Measurements from ENCODE around the gene SEPTIN7. TPM values are rescaled to one million over a fixed set of nuclear protein-coding genes. Genes with fewer than 3 reads are reported as not detected.

The SEPTIN7 gene
- total RNA-seq, 1 donor from 2014 or later: 174 TPM

DNA sequence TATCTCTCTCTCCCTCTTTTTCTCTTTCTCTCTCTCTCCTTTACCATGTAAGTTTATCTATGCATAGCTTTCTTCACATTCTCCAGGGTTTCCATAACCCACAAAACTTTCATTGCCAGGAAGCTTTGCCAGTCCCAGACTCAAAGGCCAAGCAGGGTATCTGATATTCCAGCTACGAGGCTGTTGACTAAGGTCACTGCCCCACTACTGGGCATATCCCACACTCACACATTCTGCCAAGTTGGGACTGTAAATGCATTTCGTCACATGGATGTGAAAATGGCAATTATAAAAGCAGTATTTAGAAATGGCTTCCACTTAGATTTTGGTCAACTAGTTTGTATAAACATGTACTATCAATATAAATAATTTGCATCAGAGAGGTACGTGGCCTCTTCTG is 43.3 kb upstream of the SEPTIN7 start:
- Mint-ChIP-seq H3K27ac (no peak overlapping the region), H3K4me1 (ENCODE audit: low read depth) (peaks cover 51% of the 10 kb centered on the region), H3K9me3 (ENCODE audit: low read depth) (no peaks in the 10 kb centered on the region), H3K27me3 (no peaks in the 10 kb centered on the region), H3K36me3 (ENCODE audit: insufficient read depth) (no peaks in the 10 kb centered on the region), H3K4me3 (ENCODE audit: low read depth) (no peak overlapping the region)
- DNase-seq (ENCODE audit: low spot score, unreplicated experiment): no peak
- TF ChIP-seq, protein P1, sequence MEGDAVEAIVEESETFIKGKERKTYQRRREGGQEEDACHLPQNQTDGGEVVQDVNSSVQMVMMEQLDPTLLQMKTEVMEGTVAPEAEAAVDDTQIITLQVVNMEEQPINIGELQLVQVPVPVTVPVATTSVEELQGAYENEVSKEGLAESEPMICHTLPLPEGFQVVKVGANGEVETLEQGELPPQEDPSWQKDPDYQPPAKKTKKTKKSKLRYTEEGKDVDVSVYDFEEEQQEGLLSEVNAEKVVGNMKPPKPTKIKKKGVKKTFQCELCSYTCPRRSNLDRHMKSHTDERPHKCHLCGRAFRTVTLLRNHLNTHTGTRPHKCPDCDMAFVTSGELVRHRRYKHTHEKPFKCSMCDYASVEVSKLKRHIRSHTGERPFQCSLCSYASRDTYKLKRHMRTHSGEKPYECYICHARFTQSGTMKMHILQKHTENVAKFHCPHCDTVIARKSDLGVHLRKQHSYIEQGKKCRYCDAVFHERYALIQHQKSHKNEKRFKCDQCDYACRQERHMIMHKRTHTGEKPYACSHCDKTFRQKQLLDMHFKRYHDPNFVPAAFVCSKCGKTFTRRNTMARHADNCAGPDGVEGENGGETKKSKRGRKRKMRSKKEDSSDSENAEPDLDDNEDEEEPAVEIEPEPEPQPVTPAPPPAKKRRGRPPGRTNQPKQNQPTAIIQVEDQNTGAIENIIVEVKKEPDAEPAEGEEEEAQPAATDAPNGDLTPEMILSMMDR (IDR thresholded peaks at IDR 0.05; ENCODE audit: unreplicated experiment): no peak

DNA sequence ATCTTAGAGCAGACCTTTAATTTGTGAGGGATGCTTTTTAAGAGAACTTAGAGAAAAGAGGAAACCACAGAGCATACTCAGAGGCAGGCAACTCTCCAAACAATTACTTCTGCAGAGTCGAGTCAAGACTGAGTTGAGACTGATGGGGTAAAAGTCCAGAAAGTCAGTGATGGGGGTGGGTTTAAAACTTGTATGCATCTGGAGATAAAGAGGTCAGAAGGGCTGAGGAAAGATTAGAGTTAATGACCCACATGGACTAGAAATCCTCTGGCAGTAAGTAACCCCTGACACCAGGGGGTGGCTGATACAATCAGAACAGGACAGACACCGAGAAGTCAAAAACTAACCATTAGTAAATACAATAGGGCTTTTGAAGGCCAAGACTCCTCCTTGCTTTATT is 42.4 kb upstream of the SEPTIN7 start:
- Mint-ChIP-seq H3K36me3 (ENCODE audit: insufficient read depth) (no peaks in the 10 kb centered on the region), H3K27me3 (no peaks in the 10 kb centered on the region), H3K9me3 (ENCODE audit: low read depth) (no peaks in the 10 kb centered on the region), H3K4me1 (ENCODE audit: low read depth) (peaks cover 56% of the 10 kb centered on the region), H3K27ac (peak overlapping the region; percentile 76), H3K4me3 (ENCODE audit: low read depth) (peak overlapping the region; percentile 34)
- DNase-seq (ENCODE audit: low spot score, unreplicated experiment): no peak
- TF ChIP-seq, protein P1 (IDR thresholded peaks at IDR 0.05; ENCODE audit: unreplicated experiment): peak; percentile 46

DNA sequence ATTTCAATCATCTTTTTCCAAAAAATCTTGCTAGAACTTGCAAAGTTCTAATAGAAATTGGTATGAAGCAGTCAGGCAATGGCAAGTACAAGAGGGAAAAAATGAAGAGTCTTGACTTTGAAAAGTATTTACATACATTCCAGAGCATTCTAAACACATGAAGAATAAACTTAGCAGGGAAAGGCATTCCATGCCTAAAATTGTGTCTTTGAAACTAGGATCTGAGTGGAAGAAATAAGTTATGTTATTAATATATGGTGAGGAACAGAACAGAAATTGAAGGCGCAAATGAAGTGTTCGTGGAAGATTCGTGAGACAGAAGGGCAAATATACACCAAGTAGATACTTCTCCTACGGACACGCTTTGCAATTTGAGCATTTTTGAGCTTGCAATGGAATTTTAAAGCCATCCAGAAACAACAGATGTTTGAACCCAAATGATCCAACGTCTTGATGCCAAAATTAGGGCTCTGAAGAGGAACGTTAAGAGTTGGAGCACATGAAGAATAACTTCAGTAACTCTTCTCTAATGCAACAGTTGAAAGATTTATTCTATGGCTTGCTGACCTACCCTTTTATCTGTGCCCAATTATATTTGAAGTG is 40.6 kb upstream of the SEPTIN7 start:
- Mint-ChIP-seq H3K9me3 (ENCODE audit: low read depth) (no peaks in the 10 kb centered on the region), H3K36me3 (ENCODE audit: insufficient read depth) (no peaks in the 10 kb centered on the region), H3K4me1 (ENCODE audit: low read depth) (peaks cover 56% of the 10 kb centered on the region), H3K4me3 (ENCODE audit: low read depth) (no peak overlapping the region), H3K27ac (no peak overlapping the region), H3K27me3 (no peaks in the 10 kb centered on the region)
- TF ChIP-seq, protein P1 (IDR thresholded peaks at IDR 0.05; ENCODE audit: unreplicated experiment): no peak
- DNase-seq (ENCODE audit: low spot score, unreplicated experiment): no peak

DNA sequence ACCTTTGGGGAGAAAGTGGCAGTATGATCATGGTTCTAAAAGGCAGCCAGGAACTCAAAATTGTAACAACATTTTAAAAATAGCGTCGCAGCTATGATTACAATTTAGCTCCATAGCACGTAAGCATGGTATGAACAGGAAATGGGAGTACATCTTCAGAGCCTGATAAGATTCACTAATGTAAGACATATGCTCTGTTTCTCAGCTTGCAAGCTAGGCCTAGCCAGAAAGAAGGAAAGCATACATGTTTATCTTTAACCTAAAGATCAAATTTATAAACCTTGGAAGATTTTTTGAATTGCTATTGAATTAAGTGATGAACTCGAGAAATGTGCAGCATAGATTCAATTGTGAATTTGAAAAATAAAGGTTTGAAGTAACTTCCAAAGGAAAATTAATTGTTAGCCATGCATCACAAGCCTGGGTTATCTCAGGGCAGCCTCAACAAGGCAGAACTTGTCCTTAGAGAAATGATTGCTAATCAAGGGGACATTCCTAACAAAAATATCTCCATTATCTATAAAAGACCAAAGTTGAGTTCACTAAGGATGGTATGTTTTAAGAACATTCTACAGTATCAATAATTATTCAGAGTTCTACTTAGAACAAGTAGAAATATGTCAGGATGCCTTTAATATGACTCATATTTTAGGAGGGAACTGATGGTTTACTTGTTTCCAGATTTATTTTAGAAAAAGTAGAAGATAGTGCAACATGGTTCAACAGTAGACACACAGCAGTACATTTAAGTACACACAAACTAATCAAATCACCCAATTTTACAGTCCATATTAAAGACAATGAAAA is 38.8 kb upstream of the SEPTIN7 start:
- peaks cover 3% of the 10 kb centered on the region for H3K9me3 Mint-ChIP-seq (ENCODE audit: low read depth)
- no peak overlapping the region for H3K4me3 Mint-ChIP-seq (ENCODE audit: low read depth)
- H3K36me3 Mint-ChIP-seq (ENCODE audit: insufficient read depth): no peaks in the 10 kb centered on the region
- H3K27me3 Mint-ChIP-seq: no peaks in the 10 kb centered on the region
- DNase-seq (ENCODE audit: low spot score, unreplicated experiment): no peak
- H3K4me1 Mint-ChIP-seq (ENCODE audit: low read depth): peaks cover 42% of the 10 kb centered on the region
- TF ChIP-seq, protein P1 (IDR thresholded peaks at IDR 0.05; ENCODE audit: unreplicated experiment): no peak
- H3K27ac Mint-ChIP-seq: no peak overlapping the region

DNA sequence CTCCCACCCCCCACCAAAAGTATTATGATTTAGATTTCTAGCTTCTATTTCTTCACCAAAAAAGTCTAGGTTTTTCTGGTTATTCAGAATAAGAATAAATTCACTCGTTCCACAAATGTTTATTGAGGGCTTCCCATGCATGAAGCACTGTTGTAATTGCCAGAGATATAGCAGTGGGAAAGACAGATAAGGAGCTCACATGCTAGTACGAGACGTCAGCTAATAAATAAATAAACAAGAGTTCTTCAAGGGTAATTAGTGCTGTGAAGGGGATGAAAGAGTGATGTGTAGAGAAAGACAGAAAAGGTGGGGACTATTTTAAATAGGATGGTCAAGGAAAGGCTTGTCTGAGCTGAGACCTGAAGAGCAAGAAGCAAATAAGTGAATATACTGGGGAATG is 38.1 kb upstream of the SEPTIN7 start:
- Mint-ChIP-seq H3K27ac (no peak overlapping the region), H3K9me3 (ENCODE audit: low read depth) (peaks cover 8% of the 10 kb centered on the region), H3K4me3 (ENCODE audit: low read depth) (no peak overlapping the region), H3K36me3 (ENCODE audit: insufficient read depth) (peaks cover 2% of the 10 kb centered on the region), H3K4me1 (ENCODE audit: low read depth) (peaks cover 37% of the 10 kb centered on the region), H3K27me3 (no peaks in the 10 kb centered on the region)
- TF ChIP-seq, protein P1 (IDR thresholded peaks at IDR 0.05; ENCODE audit: unreplicated experiment): no peak
- DNase-seq (ENCODE audit: low spot score, unreplicated experiment): no peak

Measured in progenitor cell of endocrine pancreas (in vitro differentiated cells).